ENCODE data around the gene LTBP3. TPM values are rescaled to one million over a fixed set of nuclear protein-coding genes. Genes with fewer than 3 reads are reported as not detected.

The LTBP3 gene
- total RNA-seq, 1 donor, result 23.7 TPM

DNA sequence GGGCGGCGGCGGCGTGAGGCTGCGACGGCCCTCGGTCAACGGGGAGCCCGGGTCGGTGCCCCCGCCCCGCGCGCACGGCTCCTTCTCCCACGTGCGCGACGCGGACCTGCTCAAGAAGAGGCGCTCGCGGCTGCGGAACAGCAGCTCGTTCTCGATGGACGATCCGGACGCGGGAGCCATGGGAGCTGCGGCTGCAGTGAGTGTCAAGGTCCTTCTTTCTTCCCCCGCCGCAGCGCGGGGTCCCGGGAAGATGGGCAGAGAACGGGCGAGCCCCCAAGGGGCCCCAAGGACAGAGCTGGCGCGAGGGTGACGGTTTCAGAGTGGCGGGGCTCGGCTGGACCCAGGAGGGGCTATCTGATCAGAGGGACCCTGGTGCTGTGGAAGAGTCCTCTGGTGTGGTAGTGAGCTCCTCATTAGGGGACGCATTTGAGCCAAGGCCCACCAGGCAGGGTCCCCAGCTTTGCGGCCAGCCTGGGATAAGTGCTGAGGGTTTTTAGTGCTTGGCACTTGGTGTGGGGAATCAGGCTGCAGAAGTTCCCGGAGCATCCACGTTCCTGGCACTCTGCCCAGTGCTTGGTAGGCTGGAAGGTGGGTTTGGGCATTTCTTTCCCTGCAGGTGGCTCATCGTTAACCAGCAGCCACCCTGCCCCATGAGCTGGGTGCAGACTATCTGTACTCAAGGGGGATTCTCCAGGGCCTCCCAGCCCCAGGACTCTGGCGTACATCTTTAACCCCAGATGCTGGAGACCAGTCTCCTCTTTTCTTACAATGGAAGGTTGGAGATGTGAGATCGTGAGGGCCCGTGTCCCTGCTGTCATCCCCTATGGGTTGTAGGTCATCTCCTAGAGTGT, 27.5 kb upstream of the LTBP3 start:
- TF ChIP-seq, protein P1, sequence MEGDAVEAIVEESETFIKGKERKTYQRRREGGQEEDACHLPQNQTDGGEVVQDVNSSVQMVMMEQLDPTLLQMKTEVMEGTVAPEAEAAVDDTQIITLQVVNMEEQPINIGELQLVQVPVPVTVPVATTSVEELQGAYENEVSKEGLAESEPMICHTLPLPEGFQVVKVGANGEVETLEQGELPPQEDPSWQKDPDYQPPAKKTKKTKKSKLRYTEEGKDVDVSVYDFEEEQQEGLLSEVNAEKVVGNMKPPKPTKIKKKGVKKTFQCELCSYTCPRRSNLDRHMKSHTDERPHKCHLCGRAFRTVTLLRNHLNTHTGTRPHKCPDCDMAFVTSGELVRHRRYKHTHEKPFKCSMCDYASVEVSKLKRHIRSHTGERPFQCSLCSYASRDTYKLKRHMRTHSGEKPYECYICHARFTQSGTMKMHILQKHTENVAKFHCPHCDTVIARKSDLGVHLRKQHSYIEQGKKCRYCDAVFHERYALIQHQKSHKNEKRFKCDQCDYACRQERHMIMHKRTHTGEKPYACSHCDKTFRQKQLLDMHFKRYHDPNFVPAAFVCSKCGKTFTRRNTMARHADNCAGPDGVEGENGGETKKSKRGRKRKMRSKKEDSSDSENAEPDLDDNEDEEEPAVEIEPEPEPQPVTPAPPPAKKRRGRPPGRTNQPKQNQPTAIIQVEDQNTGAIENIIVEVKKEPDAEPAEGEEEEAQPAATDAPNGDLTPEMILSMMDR (IDR thresholded peaks at IDR 0.05; ENCODE audit: insufficient read depth, low read depth, low read length), result no peak
- DNase-seq (ENCODE audit: low read depth), result no peak
- H3K4me3 ChIP-seq (ENCODE audit: low read depth, low read length), result no peak overlapping the region

DNA sequence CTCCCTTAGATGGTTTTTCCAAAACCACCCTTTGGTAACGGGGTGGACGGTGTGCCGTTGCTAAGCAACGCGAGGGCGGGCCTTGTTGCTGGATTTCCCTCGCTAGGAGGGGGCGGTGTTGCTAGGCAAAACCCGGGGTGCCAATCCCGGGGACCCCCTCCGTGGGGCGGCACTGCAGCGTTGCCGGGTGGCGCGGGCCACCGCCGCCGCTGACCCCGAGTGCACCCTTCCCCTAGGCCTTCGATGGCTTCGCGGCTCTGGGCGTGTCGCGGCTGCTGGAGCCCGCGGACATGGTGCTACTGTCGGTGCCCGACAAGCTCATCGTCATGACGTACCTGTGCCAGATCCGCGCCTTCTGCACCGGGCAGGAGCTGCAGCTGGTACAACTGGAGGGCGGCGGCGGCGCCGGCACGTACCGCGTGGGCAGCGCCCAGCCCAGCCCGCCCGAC, 26.6 kb upstream of the LTBP3 start:
- no peak overlapping the region for H3K4me3 ChIP-seq (ENCODE audit: low read depth, low read length)
- no peak for DNase-seq (ENCODE audit: low read depth)
- TF ChIP-seq, protein P1 (IDR thresholded peaks at IDR 0.05; ENCODE audit: insufficient read depth, low read depth, low read length), result no peak

DNA sequence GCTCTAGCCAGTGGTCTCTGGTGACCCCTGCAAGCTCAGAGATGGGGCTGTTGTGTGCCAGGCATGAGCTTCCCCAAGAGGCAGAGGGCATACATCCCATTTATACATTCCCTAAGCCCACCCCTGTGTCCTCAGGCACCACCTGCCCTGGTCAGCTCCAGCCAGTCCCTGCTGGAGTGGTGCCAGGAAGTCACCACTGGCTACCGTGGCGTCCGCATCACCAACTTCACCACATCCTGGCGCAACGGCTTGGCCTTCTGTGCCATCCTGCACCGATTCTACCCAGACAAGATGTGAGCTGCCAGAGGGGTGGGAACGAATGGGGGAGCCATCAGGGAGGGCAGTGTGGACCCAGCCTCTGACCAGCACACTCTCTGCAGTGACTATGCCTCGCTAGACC, 25.9 kb upstream of the LTBP3 start:
- no peak for DNase-seq (ENCODE audit: low read depth)
- H3K4me3 ChIP-seq (ENCODE audit: low read depth, low read length), result no peak overlapping the region
- TF ChIP-seq, protein P1 (IDR thresholded peaks at IDR 0.05; ENCODE audit: insufficient read depth, low read depth, low read length), result no peak

DNA sequence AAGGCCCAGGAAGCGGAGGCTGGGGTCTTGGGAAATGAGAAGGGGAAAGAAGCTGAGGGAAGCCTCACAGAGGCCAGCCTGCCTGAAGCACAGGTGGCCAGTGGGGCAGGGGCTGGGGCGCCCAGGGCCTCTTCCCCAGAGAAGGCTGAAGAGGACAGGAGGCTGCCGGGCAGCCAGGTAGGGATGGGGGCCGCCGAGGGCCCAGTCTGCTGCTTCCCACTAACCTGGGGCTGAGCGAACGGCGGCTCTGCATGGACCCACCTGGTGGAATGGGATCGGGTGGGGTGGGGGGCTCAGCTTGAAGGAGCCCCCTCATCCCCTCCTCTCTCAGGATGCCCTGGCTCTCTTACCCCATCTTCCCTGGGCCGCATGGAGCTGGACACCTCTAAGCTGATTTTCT, 25.4 kb upstream of the LTBP3 start:
- TF ChIP-seq, protein P1 (IDR thresholded peaks at IDR 0.05; ENCODE audit: insufficient read depth, low read depth, low read length), result no peak

DNA sequence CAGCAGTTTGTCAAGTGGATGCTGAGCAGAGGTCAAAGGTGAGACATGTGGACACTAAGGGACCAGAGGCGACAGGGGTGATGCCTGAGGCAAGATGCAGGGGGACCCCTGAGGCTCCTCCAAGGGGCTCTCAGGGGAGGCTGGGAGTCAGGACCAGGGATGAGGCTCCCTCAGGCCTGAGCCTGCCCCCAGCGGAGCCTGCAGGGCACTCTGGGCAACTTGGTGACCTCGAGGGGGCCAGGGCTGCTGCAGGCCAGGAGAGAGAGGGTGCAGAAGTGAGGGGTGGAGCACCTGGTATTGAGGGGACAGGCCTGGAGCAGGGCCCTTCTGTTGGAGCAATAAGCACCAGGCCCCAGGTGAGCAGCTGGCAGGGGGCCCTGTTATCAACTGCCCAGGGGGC, 23.8 kb upstream of the LTBP3 start:
- H3K4me3 ChIP-seq (ENCODE audit: low read depth, low read length), result no peak overlapping the region
- TF ChIP-seq, protein P1 (IDR thresholded peaks at IDR 0.05; ENCODE audit: insufficient read depth, low read depth, low read length), result no peak
- DNase-seq (ENCODE audit: low read depth), result no peak

More for the DNA sequence above, 25.4 kb upstream of the LTBP3 start:
- DNase-seq (ENCODE audit: low read depth), result no peak
- H3K4me3 ChIP-seq (ENCODE audit: low read depth, low read length), result no peak overlapping the region

DNA sequence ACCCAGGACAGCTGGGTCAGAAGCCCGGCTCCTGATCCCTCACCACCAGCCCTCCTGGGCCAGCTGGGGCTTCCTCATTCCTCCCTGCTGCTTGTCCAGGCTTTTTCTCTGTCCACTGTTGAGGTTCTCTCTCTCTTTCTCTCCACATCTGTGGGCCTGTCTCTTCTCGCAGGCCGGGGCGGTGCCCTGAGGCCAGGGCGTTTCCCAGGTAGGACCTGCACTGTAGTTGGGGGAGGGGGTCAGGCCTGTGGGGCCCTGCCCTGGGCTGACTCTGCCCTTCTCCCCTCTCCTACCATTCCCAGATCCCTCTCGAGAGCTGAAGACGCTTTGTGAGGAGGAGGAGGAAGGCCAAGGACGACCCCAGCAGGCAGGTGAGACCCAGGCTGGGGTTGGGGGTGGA, 22.6 kb upstream of the LTBP3 start:
- no peak for DNase-seq (ENCODE audit: low read depth)
- TF ChIP-seq, protein P1 (IDR thresholded peaks at IDR 0.05; ENCODE audit: insufficient read depth, low read depth, low read length), result no peak
- H3K4me3 ChIP-seq (ENCODE audit: low read depth, low read length), result no peak overlapping the region
